CD4-positive, alpha-beta T cell treated with Interleukin-2 at 100 ng/mL for 4 hours (primary cell): ENCODE measurements around the gene GYS1.
A peak's percentile ranks its signal among the peaks of the same experiment; 100 is the strongest.

Experiments used
- DNase-seq: peaks from one replicate; pipeline ENCODE4 v3.0.0-alpha.2; 2020; ENCODE audit warnings: low spot score

GYS1 gene

DNA sequence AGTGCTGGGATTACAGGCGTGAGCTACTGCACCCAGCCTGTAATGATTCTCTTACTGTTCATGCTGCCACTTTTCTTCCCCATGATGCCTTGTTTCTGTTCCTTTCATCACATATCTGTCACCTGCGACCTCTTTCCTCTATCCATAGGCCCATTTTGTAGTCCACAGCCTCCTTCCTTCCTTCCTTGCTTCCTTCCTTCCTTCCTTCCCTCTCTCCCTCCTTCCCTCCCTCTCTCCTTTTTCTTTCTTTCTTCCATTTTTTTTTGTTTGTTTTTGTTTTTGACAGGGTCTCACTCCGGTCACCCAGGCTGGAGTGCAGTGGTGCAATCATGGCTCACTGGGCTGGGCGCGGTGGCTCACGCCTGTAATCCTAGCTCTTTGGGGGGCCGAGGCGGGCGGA is 4.2 kb downstream of the GYS1 start:
- no peak for DNase-seq

DNA sequence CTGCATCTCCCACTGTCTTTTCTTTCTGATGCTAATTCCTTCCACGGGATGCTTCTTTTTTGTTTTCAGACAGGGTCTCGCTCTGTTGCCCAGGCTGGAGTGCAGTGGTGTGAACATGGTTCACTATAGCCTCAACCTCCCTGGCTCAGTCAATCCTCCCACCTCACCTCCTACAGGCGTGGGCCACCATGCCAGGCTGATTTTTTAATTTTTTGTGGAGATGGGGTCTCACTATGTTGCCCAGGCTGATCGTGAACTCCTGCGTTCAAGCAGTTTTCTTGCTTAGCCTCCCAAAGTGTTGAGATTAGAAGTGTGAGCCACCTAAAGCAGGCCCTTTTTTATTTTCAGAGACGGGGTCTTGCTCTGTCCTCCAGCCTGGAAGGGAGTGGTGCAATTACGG is 4.8 kb downstream of the GYS1 start:
- no peak for DNase-seq

DNA sequence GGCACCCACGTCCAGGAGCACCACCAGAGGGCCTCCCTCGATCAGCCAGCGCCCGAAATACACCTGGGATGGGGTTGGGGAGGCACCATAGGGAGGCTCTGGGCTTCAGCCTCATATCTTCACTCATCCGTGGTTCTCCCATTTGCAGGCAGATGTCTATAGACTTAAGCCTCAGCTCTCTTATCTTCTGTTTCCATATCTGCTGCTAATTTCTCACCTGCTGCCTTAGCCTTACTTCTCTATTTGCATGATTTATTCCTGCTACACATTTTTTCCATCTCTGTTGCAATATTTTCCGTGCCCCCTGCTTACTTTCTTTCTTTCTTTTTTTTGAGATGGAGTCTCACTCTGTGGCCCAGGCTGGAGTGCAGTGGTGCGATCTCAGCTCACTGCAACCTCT is 5.8 kb downstream of the GYS1 start:
- no peak for DNase-seq

DNA sequence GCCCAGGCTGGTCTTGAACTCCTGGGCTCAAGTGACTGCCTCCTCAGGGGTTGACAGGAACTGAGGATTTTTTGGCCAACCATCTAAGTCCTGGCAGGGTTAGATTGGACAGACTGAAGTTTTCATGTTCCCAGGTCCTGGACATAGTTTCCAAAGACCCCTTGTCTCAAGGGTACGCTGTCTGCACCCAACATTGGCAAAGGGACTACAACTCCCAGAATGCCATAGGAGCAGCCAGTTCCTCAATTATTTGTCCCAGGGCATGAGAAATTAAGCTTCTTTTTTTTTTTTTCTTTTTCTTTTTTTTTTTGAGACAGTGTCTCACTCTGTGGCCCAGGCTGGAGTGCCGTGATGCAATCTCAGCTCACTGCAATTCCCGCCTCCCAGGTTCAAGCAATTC is 6.9 kb downstream of the GYS1 start:
- no peak for DNase-seq

DNA sequence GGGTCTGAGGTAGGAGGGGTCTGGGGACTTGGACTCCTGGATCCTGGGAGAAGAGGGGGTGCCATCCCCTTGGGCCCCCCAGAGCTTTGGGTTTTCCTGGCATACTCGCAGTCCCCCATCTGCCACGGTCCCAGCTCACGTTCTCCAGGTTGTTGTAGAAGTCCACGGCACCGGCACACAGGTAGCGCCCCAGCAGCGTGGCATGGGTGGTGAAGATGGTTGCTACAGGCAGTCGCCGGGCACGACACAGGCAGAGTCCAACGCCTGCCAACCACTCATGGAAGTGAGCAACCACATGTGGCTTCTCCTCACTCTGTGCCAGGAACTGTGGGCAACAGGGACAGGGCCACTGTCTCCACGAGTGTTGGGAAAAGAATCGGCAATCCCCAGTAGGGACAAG is 7.4 kb downstream of the GYS1 start:
- no peak for DNase-seq

DNA sequence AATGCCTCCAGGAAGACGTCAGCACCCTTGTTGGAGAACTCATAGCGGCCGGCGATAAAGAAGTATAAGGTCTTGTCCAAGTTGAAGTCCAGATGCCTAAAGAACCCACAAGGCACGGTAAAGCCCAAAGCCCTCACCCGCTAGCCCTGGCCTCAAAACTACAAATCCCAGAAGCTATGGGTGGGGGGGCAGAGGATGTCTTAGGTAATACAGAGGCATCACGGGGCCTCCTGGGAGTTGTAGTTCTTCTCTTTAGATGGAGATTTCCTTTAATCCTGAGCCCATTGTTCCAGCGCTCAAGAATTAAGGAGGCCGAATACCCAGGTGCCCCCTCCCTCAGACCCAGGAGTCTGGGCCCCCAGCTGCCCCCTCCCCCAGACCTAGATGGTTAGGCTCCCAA is 10.8 kb downstream of the GYS1 start:
- no peak for DNase-seq

DNA sequence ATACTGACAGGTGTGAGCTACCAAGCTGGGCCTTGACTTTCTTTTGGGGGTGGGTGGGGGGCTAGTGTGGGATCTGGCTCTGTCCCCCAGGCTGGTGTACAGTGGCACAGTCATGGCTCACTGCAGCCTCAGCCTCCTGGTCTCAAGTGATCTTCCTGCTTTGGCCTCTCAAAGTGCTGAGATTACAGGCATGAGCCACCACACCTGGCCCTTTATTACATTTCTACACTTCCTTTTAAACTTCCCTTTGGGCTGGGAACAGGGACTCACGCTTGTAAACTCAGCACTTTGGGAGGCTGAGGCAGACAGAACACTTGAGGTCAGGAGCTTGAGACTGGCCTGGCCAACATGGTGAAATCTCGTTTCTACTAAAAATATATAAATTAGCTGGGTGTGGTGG is 16.0 kb downstream of the GYS1 start:
- DNase-seq = no peak

DNA sequence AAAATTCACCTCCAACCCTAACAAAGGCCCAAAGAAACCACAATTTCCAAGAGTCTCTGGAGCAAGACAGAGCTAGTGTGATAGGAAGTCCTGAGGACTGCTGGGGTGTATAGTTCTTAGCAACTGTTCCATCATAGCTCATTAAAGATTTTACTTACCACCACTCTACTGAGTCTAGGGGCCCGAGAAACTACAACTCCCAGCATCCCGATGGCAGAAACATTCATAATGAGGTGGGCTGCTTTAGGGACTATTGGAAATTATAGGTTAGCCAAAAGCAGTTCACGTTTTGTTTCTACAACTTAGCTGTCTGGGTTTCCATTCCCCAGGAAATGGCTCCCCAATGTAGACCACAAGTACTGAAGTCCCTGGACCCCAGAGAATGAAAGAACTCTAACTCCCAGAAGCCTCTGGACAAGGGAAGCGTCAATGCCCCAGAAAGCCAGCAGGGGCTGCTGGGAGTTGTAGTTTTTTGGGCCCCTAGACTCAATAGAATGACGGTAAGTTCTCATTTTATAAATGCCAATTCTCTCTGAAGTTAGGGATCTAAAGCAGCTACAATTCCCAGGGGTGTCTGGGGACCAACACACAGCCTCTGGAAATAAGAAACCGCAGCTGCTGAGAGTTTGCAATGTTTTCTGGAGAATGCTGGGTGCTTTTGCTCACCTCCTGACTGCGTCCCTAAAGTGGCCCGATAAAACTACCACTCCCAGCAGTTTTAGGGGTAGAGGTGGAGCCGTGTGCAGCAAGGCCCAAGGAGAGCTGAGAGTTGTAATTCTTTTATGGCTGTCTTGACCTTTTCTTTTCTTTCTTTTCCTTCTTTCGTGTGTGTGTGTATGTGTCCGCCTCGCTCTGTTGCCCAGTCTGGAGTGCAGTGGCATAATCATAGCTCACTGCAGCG is 16.9 kb downstream of the GYS1 start:
- no peak for DNase-seq

DNA sequence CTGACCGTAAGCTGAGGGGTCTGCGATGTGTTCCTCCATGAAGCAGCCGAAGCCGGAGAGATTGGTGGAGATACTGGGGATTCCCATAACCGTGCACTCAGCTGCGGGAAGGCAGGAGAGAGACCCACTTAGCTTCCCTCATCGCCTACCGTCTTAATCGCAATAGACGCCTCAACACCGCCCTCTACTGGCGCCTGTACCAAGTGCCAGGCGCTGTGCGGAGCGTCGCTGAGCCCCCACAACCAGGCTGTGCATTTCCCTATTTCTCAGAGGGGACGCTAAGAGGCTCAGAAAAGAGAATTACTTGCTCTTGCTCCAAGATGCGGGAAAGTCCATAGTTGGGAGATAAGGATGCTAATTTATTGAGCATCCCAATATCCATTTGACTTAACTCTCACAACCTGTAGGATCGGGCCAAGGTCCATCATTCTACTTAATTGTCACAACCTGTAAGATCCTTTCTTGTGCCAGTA is 22.1 kb downstream of the GYS1 start:
- DNase-seq = peak; percentile 82

DNA sequence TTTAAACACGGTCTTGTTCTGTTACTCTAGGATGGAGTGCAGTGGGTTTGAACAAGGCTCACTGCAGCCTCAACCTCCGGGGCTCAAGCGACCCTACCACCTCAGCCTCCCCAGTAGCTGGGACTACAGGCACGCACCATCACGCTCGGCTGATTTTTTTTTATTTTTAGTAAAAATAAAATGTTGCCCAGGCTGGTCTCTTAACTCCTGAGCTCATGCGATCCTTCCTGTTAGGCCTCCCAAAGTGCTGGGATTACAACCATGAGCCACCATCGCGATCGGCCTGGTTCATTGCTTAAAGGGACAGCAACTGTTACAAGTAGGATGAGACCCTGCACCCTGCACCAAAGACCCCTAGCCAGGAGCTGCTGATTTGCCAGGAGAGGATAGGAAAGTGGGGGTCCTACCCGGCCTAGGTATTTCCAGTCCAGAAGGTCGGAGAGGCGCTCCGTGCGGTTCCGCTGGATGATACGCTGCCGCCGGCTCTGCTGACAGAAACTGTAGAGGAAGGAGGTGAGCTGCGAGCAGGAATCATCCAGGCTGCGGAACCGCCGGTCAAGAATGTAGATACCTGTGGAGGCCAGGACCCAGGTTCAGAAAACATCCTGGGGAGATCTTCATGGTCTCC is 22.9 kb downstream of the GYS1 start:
- no peak for DNase-seq

DNA sequence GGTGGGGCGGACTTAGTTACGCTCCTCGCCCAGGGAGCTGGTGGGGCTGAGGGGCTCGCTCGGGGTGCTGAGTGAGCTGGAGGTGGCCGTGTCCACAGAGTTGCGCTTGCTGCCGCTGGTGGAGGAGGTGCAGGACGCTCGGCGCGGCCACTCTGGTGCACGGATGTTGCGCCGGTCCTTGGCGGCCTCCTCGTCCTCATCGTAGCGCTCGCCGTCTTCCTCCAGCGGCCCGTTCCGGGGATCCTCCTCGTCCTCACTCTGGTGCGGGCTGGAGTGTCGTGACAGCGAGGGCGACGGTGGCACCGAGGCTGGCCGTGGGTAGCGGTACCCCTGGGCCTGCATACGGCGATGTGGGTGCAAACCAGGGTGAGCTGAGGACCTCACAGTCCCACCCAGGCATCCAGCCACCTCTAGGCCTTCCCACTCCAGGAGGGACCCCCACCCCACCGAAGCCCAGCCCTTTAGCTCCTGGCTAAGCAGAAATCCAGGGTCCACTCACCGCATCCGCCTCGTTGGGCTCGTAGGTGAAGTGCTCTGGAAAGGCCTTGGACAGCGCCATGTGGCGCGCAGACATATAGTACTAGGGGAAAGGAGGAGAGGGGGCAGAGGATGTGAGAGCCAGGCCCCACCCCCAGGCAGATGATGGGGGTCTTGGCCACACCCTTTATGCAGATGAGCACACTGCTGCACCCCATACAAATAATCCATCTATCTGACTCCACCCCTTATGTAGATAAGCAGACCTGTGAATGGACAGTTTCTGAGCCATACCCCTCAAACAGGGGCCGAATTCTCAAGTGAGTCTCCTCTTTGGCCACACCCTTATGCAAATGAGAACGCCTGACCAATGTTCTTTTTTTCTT is 23.6 kb downstream of the GYS1 start:
- no peak for DNase-seq

DNA sequence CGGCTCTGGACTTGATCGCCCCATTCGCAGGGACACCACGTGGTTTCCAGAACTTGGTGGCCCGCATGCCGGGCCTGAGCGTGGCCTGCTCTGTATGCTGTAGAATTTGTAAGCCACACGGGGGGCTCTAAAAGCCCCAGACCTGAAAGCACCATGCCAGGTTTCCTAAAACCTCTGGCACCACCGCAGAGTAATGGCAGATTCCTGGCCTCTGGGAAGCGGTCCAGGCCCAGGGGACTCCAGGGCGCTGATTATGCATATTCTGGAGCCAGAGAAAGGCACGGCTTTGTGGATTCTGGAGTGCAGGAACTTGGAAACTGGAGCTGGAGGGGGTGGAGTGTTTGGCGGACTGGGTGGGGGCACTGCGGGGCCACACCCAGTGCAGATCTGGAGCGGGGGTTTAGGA is 24.3 kb downstream of the GYS1 start:
- DNase-seq = no peak

DNA sequence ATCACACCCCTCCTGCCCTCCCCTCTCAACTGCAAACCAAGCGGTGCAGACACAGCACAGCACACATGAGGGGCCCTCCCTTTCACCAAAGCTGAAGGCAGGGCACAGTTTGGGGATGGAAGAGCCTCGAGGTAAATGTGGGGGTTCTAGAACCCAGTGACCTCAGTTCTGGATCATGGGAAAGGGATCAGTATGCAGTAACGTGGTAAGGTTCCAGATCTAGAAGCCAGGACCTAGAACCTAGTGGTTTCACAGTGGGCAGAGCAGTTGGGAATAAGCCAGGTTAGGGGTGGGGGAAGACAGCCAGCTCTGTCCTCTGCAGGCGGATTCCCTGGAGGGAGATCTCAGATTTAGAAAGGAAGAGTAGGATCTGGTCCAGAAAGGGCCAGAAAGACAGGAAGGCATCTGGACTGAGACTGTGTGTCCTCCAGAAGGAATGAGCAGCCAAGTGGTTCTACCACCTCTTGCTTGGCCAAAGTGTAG is 24.9 kb downstream of the GYS1 start:
- DNase-seq = no peak

DNA sequence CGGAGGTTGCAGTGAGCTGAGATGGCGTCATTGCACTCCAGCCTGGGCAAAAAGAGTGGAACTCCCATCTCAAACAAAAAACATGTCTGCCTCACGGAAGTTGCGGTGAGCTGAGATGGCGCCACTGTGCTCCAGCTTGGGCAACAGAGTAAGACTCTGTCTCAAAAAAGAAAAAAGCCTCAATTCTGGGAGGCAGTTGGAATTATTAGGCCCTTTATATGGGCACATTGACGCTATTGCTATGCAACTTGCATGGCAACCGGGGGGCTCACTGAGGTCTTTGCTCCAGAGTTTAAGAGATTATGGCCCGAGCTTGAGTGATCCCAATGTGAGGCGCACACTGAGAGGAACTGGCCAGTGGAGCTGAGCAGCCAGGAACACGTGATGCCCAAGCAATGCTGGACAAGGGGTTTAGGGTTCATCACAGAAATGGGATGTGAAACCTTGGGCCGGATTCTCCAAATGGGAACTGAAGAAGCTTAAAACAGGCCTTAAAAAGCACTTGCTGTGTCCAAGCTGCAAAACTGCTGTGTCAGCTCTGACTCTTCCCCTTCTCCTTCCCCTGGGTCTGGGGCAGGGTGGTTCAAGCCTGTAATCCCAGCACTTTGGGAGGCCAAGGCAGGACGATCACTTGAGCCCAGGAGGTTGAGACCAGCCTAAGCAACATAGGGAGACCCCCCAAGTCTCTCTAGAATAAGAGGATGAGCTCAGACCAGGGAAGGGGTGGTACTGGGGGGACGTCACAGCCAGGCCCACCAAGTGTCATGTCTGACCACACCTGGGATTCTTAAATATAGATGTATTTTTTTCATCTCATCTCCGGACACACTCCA is 25.5 kb downstream of the GYS1 start:
- no peak for DNase-seq

DNA sequence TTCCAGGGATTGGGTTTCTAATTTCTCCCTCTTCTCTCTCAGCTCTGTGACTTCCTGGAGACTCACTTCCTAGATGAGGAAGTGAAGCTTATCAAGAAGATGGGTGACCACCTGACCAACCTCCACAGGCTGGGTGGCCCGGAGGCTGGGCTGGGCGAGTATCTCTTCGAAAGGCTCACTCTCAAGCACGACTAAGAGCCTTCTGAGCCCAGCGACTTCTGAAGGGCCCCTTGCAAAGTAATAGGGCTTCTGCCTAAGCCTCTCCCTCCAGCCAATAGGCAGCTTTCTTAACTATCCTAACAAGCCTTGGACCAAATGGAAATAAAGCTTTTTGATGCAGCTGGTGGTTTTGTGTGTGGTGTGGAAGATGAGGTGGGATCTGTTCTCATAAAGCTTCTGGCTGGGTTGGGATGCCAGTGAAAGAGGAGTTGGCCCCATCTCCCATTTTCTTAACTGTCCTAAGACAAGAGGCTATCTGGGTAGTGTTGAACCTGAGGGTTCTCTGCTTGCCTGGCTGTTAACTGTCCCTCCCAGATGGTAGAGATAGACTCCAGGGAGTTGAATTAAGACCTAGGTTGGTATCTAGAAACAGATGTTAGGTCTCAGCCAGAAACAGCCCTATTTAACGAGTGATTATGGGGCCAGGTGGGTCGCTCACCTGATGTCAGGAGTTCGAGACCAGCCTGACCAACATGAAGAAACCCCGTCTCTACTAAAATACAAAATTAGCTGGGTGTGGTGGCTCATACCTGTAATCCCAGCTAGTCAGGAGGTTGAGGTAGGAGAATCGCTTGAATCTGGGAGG is 26.4 kb downstream of the GYS1 start:
- DNase-seq = no peak

DNA sequence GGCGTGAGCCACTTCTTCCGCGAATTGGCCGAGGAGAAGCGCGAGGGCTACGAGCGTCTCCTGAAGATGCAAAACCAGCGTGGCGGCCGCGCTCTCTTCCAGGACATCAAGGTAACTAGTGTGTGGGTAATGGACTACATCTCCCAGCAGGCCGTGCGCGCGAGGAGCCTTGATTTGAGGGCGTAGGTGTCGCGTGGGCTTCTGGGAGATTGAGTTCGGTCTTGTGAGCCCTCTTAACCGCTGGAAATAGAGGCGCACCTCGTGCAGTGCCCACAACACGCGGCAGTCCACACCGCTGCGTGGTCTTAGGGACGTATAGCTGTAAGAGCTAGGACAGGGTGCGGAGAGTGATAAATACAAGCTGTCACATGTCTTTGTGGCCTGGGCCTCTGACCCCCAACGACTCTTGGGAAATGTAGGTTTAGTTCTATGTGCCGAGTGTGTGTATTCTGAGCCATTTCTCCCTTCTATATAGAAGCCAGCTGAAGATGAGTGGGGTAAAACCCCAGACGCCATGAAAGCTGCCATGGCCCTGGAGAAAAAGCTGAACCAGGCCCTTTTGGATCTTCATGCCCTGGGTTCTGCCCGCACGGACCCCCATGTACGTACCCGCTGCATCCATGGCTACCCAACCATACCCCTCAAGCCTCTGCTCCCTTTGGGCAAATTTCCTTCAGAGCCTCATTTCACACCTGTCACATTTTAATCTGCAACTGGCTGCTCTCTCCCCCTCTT is 27.1 kb downstream of the GYS1 start:
- peak; percentile 89 for DNase-seq

DNA sequence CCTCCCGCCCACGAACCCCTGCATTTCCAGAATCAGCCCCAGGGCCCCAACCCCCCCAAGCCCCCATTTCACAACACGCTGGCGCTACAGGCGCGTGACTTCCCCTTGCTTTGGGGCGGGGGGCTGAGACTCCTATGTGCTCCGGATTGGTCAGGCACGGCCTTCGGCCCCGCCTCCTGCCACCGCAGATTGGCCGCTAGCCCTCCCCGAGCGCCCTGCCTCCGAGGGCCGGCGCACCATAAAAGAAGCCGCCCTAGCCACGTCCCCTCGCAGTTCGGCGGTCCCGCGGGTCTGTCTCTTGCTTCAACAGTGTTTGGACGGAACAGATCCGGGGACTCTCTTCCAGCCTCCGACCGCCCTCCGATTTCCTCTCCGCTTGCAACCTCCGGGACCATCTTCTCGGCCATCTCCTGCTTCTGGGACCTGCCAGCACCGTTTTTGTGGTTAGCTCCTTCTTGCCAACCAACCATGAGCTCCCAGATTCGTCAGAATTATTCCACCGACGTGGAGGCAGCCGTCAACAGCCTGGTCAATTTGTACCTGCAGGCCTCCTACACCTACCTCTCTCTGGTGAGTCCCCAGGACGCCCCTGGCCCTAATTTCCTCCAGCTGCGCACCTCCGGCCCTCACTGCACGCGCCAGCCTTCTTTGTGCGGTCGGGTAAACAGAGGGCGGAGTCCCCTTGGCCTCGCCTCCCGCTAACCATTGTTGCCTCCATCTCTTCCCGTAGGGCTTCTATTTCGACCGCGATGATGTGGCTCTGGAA is 27.9 kb downstream of the GYS1 start, which contains the start of gene FTL:
Gene FTL (plus strand): TSS at position 270 of the 766 bp plus-strand sequence. CDS start 199 bp downstream, at position 469.
- DNase-seq = peak; percentile 92

DNA sequence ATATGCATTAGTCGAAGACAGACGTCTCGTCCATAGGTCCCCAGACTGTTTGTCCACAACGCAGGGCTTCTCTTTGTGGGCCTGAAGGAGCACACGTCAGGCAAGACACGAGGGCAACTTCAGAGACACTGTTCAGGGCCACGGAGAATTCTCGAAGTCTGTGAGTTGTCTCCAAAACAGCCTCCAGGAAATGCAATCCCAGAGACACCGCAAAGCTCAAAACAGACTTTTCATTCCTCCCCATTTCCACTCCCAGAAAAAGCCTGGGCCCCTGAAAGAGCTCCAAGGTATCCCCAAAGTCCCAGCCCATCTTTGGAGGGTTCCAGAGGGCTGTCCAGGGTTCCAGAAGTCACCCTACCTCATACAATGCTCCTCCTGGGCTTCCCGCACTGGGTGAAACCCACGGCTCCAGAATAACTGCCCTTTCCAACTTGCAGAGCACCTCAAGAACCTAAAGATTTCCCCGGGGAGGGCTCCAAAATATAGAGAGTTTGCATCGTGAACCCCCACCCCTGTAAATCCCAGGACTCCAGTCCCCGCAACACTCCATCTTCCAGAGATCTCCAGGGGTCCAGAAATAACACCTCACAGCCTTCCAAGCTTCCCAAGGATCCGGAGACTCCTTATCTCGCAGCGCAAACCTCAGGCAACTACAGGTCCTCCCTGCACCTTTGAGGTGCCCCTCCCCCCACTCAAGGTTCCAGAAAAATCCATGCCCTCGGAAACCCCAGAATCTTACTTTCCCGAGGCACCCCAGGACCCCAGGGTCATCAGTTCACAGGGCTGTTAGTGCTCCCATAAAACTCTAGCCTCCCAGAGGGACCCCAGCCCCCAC is 28.7 kb downstream of the GYS1 start:
- DNase-seq = no peak
